GM18520 (cell line): ENCODE measurements around the gene KLF7.

Experiments used
- ATAC-seq: cut with Tn5 transposase; IDR thresholded peaks from one replicate; pipeline ENCODE4 v1.9.1; 2021; ENCODE audit not compliant: unreplicated experiment

Gene KLF7

DNA sequence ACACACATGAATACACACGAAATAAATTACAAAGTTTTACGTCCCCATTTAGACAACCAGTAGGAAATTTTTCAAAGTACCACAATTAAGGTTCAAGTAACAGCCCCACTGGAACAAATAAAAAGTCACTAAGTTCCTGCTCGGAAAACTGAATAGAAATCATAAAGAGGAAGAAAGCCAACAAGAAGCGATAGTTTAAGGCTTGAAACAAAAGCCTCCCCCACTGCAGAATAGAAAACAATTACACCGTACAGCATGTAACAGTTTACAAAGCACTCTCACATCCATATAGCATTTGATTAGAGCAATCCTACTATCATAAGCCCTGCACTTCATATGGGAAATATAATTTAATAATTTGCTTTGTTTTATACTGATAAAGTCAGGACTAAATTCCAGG is 15.5 kb downstream of the KLF7 start:
- ATAC-seq, result no peak

DNA sequence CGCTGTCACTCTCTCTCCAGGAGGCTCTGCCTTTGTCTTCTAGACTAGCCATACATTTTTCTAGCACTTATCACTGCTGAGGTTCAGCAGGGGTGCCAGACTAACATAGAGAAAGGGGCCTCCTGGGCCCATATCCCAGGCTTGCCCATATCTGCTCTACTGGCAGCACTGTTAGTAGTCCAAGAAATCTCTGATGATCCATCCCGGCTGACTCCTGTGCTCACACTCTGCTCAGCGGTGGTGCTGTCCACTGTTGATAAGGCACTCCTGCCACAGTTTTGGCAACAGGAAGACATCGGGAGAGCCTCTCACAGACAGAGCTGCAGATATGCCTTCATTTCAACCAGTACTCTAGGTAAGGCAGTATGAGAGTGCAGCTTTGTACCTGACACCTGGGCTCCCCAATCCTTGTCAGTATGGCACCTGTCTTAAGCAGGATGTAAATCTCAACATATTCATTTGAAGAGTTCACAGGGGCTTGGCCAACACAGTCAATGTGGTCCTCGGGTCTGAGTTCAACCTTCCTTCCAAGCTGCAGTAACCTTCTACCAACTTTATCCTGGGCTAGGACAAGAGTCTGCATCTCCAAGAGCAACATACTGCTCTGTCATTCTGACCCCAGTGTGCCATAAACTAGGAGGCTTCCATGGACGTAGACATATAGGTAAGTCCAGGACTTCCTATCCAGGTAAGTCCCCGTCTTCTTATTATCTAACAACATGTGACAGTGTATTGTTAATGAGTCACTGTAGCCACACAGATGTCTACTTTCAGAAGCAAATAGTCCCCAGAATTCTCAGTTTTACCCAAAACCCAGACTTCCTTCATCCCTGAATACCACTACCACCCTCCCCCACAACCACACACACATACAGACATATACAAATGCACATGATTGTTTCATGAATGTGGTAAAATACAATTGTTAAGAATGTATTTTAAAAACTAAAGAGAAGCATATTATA is 16.2 kb downstream of the KLF7 start:
- peak; percentile 72 for ATAC-seq

DNA sequence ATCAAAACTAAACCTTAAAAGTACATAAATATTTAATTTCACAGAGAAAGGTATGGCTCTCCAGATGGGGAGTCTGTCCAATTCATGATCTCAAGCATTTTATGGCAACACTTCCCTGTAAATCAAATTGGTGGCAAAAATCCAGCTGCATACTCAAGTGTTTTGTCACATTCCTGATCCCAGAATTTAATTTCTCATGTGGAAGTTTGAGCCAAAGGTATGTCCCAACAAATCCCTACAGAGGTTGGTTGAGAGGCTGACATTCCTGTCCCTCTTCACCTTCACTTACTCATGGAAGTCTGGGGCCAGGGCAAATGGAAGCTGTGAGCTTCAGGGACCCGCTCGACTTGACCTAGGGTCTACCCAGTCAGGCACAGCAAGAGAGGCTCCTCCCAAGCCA is 17.7 kb downstream of the KLF7 start:
- ATAC-seq, result no peak

DNA sequence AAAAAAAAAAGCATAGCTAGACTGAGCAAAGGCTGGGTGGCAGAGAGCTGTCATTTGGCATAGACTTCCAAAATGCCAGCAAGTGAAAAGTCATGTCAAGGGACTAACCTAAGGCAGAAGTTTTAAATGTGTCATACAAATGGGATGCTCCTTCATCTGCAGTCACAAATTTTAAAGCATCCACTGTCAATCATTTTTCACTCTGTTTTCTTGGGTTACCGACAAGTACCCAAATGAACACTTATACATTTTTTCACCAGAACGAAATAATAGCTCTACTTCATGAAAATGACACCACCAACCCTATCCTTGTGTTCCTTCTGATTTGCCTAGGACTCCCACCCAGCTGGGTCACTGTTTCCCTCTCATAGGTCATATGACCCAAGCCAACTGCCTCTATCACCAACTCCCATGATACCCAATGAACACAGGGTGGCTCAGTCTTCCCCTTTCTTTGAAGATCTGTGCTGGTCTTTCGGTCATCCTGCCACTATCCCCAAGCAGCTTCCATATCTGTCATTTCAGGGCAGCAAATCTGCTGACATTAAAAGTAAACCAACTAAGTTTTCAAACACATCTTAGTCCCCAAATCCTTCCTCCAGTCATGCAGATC is 21.5 kb downstream of the KLF7 start:
- no peak for ATAC-seq

DNA sequence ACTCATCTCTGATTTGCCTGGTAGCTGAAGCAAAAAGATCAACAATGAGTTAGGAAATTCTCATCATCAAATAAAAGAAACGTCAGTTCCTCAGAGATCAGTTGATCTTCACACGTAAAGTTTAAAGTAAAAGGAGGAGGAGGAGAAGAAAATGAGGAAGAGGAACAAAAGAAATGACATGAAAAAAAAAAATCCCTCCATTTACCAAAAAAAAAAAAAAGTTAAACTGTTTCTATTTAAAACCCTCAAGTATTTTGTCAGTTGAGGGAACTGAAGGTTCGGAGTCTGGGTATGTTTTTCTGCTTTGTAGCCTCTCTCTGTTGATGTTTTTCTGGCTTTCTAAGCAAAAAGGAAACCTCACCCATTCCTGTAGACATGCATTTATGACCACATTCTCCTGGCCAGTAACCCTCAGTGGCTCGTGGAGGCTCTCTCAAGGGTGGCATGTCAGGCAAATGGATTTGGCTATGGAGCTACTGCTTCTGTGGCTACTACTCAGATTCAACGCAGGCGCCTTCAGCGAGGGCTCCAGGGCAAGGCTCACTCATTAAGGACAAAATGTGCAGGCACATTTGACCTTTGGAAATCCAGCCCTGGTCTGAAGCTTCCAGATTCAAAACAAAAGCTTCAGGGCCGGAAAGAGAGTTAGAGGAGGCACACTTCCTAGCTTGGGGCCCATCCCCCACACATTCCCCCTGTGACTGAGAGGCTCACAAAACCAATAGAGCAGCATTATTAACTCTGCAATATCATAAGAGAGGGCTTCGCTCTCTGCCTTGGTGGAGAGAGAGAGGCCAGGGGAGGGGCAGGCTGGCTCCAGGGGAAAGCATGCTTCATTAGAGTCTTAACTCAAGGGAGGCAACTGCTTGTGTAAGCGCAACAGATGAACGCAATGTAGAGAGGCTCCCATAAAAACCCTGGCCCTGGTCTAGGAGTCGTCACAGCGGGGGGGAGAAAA is 22.3 kb downstream of the KLF7 start:
- no peak for ATAC-seq

DNA sequence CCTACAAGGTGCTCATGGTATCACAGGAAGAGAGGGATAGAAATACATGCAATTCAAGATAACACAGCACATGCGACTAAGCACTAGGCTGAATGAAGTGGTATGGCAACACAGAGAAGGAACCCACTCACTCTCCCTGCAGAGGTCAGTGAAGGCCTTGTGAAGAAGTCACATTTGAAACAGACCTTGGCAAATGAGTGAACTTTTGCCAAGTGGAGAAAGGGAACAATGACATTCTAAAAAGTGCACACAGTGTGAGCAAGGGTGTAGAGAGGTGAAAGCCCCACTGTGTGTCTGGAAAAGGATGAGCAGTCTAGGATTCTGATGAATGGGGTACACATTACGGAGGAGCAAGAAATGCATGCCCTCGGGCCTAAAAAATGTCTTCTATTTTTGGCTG is 23.3 kb downstream of the KLF7 start:
- ATAC-seq, result no peak

DNA sequence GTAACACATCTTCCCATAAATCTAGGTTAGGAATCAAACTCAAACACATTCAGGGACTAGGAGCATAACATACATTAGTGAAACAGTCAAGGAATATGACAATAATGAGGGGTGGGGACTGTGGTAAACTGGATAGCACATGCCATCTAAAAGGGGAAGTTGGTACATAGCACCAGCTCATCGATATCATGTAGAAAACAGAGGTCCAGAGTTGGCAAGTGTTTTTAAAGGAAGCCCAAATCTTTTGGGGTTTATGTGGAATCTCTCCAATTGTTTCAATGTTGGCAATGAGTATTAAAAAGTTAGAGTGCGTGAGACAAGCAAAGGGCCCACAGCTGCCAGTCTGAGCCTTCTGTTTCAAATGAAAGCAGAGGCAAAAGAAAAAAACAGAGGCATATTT is 24.4 kb downstream of the KLF7 start:
- no peak for ATAC-seq

DNA sequence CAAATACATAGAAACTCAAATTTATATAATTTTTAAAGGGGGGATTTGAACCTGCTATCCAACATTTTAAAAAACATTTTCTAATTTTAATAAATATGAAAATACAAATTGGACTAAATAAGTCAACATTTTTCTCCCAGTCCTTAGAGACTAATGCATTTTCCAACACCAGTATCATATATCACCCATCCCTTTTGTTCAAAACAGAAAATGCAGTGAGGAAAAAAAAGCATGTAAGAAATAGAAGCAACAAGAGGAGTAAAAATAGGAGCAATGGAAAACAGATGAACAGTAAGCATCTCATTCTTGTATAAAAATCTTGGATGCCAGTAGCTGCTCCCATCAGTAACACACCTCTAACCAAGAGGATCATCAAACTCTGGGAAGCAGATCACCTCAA is 25.5 kb downstream of the KLF7 start:
- no peak for ATAC-seq

DNA sequence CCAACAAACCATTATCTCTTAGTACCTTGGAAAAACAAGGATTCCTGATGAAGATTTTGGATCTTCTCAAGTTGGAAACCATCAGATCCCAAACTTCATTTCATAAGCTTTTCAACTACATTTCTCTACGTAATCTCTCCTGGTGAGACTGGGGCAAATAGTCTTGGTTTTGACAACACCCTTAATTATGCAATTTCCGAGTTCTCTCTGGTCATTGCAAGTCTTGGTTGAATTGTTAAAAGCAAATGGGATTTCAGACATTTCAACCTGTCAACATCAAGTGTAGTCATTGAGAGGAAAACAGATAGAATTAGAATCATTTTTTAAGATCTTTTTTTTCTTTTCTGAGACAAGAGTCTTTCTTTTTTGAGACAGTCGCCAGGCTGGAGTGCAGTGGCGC is 26.2 kb downstream of the KLF7 start:
- no peak for ATAC-seq

DNA sequence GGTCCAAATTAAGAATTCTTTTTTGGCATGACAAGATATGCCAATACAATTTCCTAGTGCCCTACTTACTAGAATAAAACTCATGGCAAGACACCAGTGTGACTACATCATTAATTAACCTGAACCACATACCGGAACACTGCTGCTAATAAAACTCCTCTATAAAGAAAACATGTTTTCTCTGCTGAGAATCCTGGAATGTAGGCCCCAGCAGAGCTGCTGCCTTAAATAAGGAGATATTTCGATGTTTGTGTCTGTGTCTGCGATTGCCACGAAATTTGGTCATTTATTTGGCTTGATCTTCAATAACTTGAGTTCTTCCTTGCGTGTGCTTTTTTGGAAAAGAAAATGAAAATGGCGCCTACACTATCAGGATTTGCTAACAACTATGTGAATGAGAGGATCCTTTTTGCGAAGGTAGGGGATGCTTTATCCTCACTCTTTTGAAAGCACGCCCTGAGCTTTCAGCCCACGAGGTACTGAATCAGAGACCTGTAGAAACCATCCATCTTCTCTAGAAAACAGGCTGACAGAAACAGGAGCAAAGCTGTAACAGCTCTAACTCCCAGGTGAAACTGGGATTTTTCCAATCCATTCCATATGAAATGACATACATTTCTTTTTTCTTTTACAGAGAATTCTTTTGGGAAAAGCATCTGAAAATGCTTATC is 27.0 kb downstream of the KLF7 start:
- no peak for ATAC-seq

DNA sequence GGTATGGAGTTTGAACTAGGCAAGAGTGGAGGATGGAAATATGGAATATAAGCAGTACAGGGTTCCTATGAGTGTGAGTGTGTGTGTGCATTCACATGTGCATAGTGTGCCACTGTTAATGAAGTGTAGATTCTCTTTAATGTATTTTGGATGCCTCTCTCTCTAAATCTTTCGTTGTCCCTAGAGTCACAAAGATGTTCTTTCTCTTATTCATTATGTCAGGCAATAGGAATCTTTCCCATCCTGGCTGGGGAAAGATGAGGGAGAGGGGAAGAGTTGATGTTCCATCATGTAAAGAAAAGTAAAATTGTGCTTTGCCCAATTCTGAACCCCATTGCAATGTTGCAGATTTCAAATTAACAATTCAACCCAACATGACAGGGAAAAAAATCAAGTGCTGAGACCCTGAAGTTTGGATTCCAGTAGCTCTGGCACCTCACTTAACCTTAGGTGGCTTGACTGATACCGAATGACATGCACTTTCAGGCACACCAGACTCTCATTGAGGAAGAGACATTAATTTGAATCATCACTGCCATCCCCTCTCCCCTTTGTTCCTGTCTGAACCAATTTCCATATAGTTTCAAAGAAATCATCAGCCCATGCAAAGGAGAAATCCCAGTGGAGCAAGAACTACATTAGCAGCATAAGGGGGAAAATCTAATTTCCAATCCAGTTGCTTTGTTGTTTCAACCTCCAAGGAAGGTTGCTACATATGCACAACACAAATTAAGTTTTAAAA is 28.0 kb downstream of the KLF7 start:
- ATAC-seq, result no peak

DNA sequence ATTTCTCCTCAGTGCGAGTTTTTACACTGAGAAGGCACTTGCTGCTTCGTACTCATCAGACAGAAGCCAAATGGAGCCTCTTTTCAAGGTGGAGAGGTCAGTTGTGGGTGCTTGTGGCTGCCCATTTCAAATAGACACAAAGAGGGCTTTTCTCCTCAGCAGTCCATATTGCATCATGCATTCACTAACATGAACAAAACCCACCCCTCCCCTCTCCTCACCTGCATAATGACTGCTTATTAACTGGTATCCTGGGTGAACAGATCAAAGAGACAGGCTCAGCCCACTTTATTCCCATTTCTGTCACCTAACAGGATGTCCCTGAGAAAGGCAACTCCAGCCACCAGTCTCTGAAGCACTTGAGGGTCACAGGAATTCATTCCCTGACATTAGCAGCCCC is 28.9 kb downstream of the KLF7 start:
- ATAC-seq, result no peak

DNA sequence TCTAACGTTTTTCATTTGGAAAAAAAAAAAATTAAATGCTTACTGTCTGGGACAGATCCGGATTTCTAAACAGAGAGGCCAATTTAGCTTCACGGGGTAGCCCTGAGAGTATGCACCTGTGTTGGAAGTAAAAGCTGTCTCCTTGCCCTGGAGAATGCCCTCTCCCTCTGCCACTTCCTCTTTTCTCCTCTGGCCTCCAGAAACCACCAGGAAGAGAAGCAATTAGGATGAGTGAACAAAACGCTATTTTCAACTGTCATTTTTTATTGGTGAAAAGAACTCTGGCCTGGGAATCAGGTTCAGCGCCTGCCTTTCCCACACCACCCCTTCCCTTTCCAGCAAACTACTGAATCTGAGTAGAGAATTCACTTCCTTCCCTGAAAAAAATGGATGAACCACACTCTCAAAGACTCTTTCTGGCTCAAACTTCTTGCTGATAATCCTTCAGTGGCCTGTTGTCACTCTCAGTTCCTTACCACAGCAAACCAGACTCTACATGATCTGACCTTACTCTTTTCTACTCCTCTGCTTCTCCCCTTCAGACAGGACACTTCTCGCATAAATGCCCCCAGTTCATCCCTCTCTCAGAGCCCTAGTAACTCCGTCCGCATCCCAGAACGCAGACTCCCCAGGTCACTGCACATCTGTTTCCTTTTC is 29.8 kb downstream of the KLF7 start:
- no peak for ATAC-seq

DNA sequence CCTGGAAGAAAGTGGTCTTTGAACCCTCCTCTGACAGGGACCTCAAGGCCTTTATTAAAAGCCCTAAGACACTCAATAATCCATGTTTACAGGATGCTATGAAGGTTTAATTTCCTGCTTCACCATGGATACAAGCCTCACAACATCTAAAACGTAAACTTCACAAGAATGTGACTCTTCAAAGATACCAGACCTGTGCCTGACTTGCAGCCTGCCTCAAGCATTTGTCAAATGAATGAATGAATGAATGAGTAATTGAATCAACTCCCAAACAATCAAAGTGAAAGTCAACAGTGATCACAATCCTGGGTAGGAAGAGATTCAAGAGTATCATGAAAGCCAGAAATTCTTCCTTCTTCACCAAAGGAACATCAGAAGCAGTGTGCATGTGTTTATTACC is 30.4 kb downstream of the KLF7 start:
- ATAC-seq, result no peak

DNA sequence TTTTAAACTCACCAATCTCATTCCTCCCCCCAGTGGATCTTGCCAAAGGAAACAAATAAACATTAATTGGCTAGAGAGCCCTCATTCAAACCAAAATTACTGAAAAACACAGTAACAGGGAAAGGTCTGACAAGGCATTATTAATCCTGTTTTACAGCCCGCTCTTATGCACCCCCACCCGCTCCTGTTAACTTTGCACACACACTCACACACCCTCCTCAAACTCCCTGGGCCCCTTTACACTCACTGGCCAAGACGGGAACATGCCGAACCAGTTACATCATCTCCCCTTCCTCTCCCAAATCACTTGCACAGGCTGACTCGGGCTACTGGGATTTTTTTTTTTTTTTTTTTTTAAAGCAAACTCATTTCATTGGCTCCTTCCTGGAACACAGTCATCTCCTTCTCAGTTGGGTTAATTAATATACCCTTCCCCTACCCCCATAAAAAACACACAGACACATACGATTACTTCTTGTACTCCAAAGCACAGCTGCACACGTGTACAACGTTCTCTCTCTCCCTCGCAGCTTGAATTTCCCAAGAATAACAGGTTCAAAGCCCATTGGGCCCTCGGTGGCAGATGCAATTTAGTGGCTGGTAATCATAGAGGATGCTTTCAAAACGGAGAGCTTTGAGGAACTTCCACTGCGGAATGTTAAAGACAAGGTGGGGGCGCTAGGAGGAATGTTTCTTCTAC is 31.8 kb downstream of the KLF7 start:
- no peak for ATAC-seq

DNA sequence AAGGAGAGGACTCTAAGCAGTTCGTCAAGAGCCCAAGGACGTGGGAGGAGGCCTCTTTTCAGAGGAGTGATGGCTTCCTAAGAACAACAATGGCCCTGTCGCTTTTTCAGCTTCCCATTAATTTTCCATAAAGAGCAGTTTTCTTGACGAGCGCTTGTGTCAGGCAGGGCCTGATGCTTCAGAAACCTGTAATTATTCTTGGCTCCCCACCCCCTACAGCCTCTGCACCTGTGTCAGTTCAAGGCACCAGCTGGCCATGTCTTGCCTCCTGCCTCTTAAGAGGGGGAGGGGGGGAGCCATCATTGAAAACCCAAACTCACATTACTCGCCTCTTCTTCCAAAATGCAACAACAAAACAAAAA is 32.3 kb downstream of the KLF7 start:
- ATAC-seq, result no peak

DNA sequence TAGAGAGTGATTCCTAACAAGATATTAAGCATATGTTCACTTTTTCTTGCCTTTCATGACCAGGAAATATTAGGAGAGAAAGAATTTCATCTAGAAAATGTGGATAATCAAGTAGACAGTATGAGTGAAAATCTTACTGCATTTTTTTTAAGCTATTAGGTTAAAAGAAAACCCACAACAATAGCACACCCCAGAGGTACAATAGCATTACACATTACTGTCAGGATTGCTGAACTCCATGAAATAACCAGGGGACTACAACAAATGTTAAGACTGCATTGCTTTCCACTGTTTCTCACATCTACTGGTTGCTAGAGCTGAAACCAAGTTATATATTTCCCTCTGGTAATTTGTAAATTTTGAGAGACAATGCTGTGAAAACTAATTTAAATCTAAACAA is 33.7 kb downstream of the KLF7 start:
- ATAC-seq, result no peak

DNA sequence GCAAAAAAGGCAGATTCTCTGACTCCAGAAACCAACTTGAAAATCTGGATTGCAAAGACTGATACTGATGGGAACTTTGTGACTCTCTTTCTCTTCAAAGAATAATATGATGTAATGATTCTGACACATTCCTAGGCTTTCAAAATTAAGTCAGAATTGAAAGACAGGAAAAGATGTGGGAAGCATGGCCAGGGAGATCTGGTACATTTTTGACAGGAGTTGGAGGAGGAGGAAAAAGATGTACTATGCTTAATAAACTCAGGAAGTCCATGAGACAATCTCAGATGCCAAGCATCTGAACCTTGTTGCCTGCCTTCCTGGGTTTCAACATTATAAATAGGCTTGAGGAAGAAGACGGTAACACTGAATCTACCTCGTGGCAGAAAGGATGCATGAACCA is 34.2 kb downstream of the KLF7 start:
- ATAC-seq, result no peak

DNA sequence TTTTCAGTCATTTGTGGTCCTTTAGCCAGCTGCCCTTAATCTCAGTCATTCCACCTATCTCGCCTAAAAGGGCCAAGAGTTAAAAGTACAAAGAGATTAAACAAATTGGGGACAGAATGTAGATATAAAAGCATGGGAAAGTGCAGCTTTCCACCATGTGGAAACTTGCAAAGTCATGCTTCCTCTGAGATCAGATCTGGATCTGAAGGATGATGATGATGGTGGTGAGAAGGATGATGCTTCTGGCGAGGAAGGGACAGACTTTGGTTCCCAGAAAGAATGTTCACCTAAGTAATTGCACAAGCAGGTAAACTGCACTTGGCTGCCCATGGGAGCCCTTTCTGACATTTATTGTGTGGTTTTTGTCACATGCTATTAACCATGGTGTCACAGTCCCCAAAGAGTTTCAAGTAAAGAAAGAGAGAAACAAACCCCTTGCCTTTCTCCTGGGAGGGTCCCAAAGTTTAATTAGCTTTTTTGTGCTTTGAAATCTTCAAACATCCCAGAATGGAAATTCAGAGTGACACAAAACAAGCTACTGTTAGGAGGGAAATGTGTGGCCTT is 34.7 kb downstream of the KLF7 start:
- ATAC-seq, result no peak
